ENCODE data around the gene RBMY1A1.
"Not testable (repeated sequence)": the region's sequence is repeated elsewhere in the genome, so short reads cannot be mapped to it uniquely, and the experiment has no call there.

The RBMY1A1 gene

DNA sequence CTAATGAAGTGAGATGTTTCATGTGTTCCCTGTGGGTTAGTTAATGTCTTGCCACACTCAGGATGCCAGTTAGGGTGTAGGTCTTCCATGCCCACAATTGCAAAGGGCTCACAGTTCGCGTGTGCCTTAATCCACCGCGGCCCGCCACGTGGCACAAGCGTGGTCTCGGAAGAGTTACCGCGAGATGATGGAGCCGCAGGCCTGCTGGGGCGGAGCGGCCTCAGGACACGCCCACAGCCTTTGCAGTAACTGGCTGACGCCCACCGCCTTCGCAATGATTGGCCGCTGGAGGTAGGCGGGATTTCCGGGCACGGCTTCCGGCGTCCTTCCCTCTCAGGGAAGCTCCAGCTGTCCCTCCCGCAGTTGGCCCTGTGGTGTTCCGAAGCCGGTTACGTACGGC lies at the start of gene RBMY1A1:
Gene RBMY1A1, plus strand, starts transcription at position 301 of the 400 bp plus-strand sequence. CDS start 2,013 bp downstream, outside the sequence.
- DNase-seq (ENCODE audit: low read depth) = not testable (repeated sequence)

DNA sequence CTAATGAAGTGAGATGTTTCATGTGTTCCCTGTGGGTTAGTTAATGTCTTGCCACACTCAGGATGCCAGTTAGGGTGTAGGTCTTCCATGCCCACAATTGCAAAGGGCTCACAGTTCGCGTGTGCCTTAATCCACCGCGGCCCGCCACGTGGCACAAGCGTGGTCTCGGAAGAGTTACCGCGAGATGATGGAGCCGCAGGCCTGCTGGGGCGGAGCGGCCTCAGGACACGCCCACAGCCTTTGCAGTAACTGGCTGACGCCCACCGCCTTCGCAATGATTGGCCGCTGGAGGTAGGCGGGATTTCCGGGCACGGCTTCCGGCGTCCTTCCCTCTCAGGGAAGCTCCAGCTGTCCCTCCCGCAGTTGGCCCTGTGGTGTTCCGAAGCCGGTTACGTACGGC lies 23.6 kb upstream of the RBMY1A1 start, which contains the start of gene RBMY1B:
Gene RBMY1B, plus strand, starts transcription at position 301 of the 400 bp plus-strand sequence. CDS start 2,013 bp downstream, outside the sequence.
- DNase-seq (ENCODE audit: low read depth) = not testable (repeated sequence)

DNA sequence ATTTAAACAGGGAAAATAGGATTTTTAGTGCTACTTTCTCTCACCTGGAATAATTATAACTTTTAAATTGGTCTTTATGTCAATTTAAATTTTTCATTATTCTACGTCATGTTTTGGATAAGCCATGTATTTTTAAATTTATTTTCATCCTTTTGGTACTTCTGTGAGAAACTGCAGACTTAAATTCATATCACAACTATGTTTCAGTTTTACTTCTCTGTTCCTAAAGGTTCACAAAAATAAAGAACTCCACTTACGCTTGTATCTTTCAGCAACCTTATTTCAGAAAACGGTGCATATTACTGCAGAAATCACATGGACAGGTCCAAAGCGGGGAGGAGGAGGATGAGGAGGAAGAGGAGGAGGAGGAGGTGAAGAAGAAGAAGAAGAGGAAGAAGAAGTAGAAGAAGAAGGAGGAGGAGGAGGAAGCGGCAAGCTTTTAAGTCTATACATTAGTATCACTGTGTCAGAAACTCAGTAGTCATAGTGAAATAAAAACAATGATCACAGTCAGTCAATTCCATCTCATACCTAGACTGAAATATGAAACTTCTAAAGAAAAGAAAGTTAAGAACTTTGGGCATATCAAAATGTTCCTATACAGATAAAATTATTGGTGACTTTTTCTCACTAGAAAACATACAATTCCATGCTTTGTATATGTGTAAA lies 24.8 kb downstream of the RBMY1A1 start:
- DNase-seq (ENCODE audit: low read depth) = not testable (repeated sequence)

DNA sequence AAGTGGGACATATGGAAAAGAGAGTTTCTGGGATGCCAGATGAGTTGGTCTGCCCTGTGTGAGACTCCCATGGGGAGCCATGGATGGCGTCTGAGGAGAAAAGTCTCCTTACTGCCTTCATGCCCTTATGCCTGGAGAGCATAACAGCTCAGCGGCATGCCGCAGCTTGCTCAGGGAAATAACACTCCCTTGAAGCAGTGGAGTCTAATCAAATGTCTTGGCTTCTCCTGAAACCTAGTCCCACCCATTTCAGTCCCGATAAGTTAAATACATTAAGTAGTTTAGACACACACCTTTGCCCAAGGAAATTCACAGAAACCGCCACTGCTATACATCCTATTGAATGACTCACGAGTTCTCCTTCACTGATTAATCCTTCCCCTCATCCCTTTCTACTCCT lies 50.8 kb downstream of the RBMY1A1 start:
- DNase-seq (ENCODE audit: low read depth) = no peak

DNA sequence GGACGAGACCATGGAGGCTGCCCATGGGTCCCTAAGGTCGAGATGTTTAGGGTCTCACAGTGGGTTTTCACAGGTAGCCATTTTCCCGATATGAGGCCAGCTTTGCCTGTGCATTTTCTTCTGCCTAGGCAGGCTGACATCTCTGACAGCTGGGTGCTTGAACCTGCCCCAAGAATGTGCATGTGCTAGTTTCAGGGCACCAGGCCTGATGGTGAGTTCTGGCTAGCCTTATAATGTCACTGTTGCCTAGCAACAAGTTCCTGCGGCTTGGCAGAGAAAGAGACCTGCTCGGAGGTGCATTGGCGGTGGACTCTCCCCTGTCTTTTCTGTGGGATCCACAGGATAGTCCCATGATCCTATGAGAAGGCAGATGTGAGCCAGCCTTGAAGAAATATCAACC lies 51.8 kb downstream of the RBMY1A1 start:
- not testable (repeated sequence) for DNase-seq (ENCODE audit: low read depth)

DNA sequence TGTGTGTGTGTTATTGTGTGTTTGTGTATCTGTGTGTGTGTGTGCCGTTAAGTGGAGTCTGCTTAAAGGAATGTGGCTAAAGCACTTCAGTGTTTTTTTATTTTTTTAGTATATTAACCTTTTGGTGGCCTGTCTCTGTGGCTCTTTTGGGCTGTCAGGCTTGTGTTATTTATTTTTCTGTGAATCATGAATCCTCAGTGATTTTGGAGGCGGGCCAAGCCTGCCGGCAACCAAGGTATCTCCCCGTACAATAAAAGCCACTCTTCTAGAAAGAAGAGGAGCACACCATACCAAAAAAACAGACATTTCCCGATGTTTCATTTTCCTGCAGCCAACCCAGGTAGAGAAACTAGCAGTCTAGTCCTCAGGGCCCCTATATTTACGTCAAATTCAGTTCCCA lies 57.4 kb downstream of the RBMY1A1 start:
- DNase-seq (ENCODE audit: low read depth) = no peak

DNA sequence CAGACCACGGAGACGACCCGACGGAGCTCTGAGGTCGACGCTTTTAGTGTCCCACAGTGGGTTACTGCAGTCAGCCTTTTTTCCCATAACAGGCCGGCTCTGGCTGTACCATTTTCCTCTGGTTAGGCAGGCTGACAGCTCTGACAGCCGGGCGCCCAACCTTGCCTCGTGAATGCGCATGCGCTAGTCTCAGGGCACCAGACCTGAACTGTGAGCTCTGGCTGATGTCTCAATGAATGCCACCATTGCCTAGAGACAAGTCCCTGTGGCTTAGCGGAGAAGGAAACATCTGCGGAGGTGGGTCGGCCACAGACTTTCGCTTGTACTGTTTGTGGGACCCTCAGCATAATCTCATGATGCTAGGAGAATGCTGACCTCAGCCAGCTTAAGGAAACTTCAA lies 61.6 kb downstream of the RBMY1A1 start:
- DNase-seq (ENCODE audit: low read depth) = not testable (repeated sequence)

Data from ELR (cell line).